LNCAP (cell line): ENCODE data around the gene NUDT1.

Experiments used
- TF ChIP-seq, protein P1 (sequence below): fragments of 450-650 bp; IDR thresholded peaks from 2 replicates; pipeline ENCODE4 v1.5.1; 2017; ENCODE audit warnings: mild to moderate bottlenecking

The NUDT1 gene

DNA sequence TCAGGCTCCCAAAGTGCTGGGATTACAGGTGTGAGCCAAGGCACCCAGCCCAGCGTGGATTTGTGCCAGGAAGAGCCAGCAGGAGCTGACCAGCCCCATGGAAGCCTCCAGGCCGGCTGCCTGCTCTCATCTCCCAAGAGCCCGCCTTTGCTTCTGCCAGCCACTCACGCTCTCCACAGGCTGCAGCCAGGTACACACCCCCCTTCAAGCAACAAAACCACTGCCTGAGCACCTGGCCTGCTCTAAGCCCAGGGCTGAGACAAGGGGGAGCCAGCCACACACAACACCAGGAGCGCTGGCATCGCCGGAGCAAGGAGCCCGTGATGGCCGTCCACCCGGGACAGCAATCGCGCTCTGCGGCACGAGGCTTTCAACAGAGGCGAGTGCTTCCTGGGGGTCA, 43.8 kb upstream of the NUDT1 start:
- TF ChIP-seq, protein P1, sequence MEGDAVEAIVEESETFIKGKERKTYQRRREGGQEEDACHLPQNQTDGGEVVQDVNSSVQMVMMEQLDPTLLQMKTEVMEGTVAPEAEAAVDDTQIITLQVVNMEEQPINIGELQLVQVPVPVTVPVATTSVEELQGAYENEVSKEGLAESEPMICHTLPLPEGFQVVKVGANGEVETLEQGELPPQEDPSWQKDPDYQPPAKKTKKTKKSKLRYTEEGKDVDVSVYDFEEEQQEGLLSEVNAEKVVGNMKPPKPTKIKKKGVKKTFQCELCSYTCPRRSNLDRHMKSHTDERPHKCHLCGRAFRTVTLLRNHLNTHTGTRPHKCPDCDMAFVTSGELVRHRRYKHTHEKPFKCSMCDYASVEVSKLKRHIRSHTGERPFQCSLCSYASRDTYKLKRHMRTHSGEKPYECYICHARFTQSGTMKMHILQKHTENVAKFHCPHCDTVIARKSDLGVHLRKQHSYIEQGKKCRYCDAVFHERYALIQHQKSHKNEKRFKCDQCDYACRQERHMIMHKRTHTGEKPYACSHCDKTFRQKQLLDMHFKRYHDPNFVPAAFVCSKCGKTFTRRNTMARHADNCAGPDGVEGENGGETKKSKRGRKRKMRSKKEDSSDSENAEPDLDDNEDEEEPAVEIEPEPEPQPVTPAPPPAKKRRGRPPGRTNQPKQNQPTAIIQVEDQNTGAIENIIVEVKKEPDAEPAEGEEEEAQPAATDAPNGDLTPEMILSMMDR = no peak

GRCh38 chr7:2198760-2199159, 43.3 kb upstream of the NUDT1 start:
- TF ChIP-seq, protein P1 = no peak

DNA sequence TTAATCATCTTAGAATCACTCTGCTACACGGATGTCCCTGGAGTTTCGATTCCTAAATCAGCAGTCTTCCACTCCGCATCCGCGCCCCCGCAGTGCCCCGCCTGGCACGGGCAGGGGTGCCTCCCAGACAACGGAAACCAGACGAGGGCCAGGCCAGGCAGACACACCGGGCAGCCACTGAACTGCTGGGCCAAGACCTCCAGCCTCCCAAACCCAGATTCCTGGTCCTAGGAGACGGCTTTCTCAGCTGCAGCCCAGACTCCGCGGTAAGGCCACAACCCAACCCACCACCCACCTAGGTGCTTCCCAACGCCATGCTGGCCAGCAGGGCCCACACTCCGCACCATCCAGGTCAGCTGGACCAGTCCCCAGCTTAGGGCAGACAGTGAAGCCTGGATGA, 42.5 kb upstream of the NUDT1 start:
- TF ChIP-seq, protein P1 = no peak

GRCh38 chr7:2199956-2200583, 42.0 kb upstream of the NUDT1 start:
- TF ChIP-seq, protein P1 = no peak

GRCh38 chr7:2200584-2200980, 41.4 kb upstream of the NUDT1 start:
- TF ChIP-seq, protein P1 = no peak

DNA sequence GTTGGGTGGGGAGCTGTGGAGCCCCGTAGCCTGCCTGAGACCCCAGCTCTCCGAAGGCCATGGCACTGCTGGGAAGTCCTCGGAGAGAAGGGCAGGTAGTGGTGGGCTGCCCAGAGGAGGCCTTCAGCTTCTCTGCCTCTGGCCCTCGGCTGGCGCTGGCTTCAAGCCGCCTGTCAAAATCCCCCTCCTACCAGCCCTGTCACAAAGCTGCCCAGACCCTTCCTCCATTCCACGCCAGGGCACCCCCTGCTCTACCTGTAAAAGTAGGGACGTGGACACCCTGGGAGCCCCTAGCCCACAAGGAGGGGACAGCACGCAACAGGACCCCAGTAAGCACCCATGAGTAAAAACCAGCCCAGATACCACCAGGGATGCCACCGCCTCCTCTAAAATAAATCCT, 40.9 kb upstream of the NUDT1 start:
- TF ChIP-seq, protein P1 = no peak

- TF ChIP-seq, protein P1 = no peak
Observed at GRCh38 chr7:2201686-2202360, 40.2 kb upstream of the NUDT1 start.
